NCI-H1436 treated with DMSO at 0.1 percent for 48 hours (cell line): ENCODE results near the gene LRRC4C.

Source experiments
- DNase-seq: peaks from one replicate; lab custom pipeline; 2025; lab: John Stamatoyannopoulos, UW

The LRRC4C gene

GRCh38 chr11:41459465-41460401 is at the start of gene LRRC4C:
Gene LRRC4C, minus strand, starts transcription at chr11:41459652.
- no peak for DNase-seq

GRCh38 chr11:41508121-41508520 is 48.7 kb upstream of the LRRC4C start:
- DNase-seq = no peak

- DNase-seq = no peak
These were observed 40.0 kb upstream of the LRRC4C start for GRCh38 chr11:41499429-41499828.

GRCh38 chr11:41498726-41499125 is 39.3 kb upstream of the LRRC4C start:
- DNase-seq = no peak

GRCh38 chr11:41497974-41498373 is 38.5 kb upstream of the LRRC4C start:
- no peak for DNase-seq

GRCh38 chr11:41494716-41495115 is 35.3 kb upstream of the LRRC4C start:
- no peak for DNase-seq

GRCh38 chr11:41486424-41486823 is 27.0 kb upstream of the LRRC4C start:
- no peak for DNase-seq

GRCh38 chr11:41483956-41484355 is 24.5 kb upstream of the LRRC4C start:
- no peak for DNase-seq

GRCh38 chr11:41479179-41479578 is 19.7 kb upstream of the LRRC4C start:
- no peak for DNase-seq

- no peak for DNase-seq
These were observed 1.7 kb upstream of the LRRC4C start for GRCh38 chr11:41461057-41461681.

- DNase-seq = no peak
These were observed 811 bp downstream of the LRRC4C start for GRCh38 chr11:41458641-41459040.

- no peak for DNase-seq
These were observed 1.3 kb downstream of the LRRC4C start for GRCh38 chr11:41458154-41458553.

GRCh38 chr11:41457216-41458014 is 2.0 kb downstream of the LRRC4C start:
- DNase-seq = no peak

- DNase-seq = no peak
These were observed 3.2 kb downstream of the LRRC4C start for GRCh38 chr11:41456269-41456668.

- DNase-seq = no peak
These were observed 8.4 kb downstream of the LRRC4C start for GRCh38 chr11:41451011-41451410.

GRCh38 chr11:41449483-41450050 is 9.9 kb downstream of the LRRC4C start:
- DNase-seq = no peak

- no peak for DNase-seq
These were observed 12.9 kb downstream of the LRRC4C start for GRCh38 chr11:41446566-41446965.

GRCh38 chr11:41446107-41446506 is 13.3 kb downstream of the LRRC4C start:
- DNase-seq = no peak

GRCh38 chr11:41437006-41437490 is 22.4 kb downstream of the LRRC4C start:
- no peak for DNase-seq

- DNase-seq = no peak
These were observed 23.9 kb downstream of the LRRC4C start for GRCh38 chr11:41435531-41435930.

- no peak for DNase-seq
These were observed 27.7 kb downstream of the LRRC4C start for GRCh38 chr11:41431784-41432183.

- DNase-seq = no peak
These were observed 39.6 kb downstream of the LRRC4C start for GRCh38 chr11:41419901-41420300.
